H9 (cell line): ENCODE results near the gene TMED7. TPM values are rescaled to one million over a fixed set of nuclear protein-coding genes. Genes with fewer than 3 reads are reported as not detected.

ENCODE experiments used
- DNase-seq: peaks from one replicate; pipeline ENCODE4 v3.0.0-alpha.2; 2017
- H2AFZ ChIP-seq: one replicate; pipeline ENCODE4 v1.6.1; 2013; ENCODE audit warnings: mild to moderate bottlenecking, low read length, control low read depth, moderate library complexity
- H2AK5ac ChIP-seq: 2 replicates; pipeline ENCODE4 v1.6.1; 2013; ENCODE audit warnings: low read length, control low read depth, mixed read lengths; ENCODE audit not compliant: insufficient read length
- H2BK120ac ChIP-seq: one replicate; pipeline ENCODE4 v1.6.1; 2013; ENCODE audit warnings: low read depth, mild to moderate bottlenecking, low read length, control low read depth, inconsistent platforms; ENCODE audit not compliant: poor library complexity, severe bottlenecking
- H2BK12ac ChIP-seq: 2 replicates; pipeline ENCODE4 v1.6.1; 2013; ENCODE audit warnings: low read length, control low read depth, mixed read lengths, low read depth; ENCODE audit not compliant: insufficient read length
- H2BK15ac ChIP-seq: 2 replicates; pipeline ENCODE4 v1.6.1; 2013; ENCODE audit warnings: low read depth, low read length, control low read depth
- H2BK20ac ChIP-seq: one replicate; pipeline ENCODE4 v1.6.1; 2013; ENCODE audit warnings: low read depth, mild to moderate bottlenecking, low read length, control low read depth, inconsistent platforms; ENCODE audit not compliant: poor library complexity, severe bottlenecking
- H2BK5ac ChIP-seq: 2 replicates; pipeline ENCODE4 v1.6.1; 2013; ENCODE audit warnings: low read length, control low read depth, mixed read lengths; ENCODE audit not compliant: insufficient read length
- H3K14ac ChIP-seq: 2 replicates; pipeline ENCODE4 v1.6.1; 2013; ENCODE audit warnings: low read length, control low read depth; ENCODE audit not compliant: insufficient read depth
- H3K18ac ChIP-seq: 2 replicates; pipeline ENCODE4 v1.6.1; 2013; ENCODE audit warnings: low read depth, mild to moderate bottlenecking, mixed read lengths, low read length, control low read depth; ENCODE audit not compliant: insufficient read length
- H3K23ac ChIP-seq: 2 replicates; pipeline ENCODE4 v1.6.1; 2013; ENCODE audit warnings: low read length, control low read depth, mixed read lengths, low read depth; ENCODE audit not compliant: insufficient read length
- H3K23me2 ChIP-seq: 2 replicates; pipeline ENCODE4 v1.6.1; 2013; ENCODE audit warnings: low read depth, mild to moderate bottlenecking, mixed read lengths, low read length, control low read depth; ENCODE audit not compliant: insufficient read length, poor library complexity, severe bottlenecking
- H3K27ac ChIP-seq: 2 replicates; pipeline ENCODE4 v1.5.1; 2013; ENCODE audit warnings: low read length, control low read depth, mixed read lengths, low read depth; ENCODE audit not compliant: insufficient read length
- H3K27me3 ChIP-seq: 2 replicates; pipeline ENCODE4 v1.6.1; 2013; ENCODE audit warnings: low read length, control low read depth, inconsistent platforms; ENCODE audit not compliant: insufficient read depth
- H3K4ac ChIP-seq: 2 replicates; pipeline ENCODE4 v1.6.1; 2013; ENCODE audit warnings: low read depth, mild to moderate bottlenecking, control low read depth, inconsistent platforms, low read length, moderate library complexity
- H3K4me1 ChIP-seq: 2 replicates; pipeline ENCODE4 v1.6.1; 2013; ENCODE audit warnings: low read length, control low read depth, inconsistent platforms; ENCODE audit not compliant: insufficient read depth
- H3K4me2 ChIP-seq: 2 replicates; pipeline ENCODE4 v1.6.1; 2013; ENCODE audit warnings: low read length, control low read depth, mixed read lengths; ENCODE audit not compliant: insufficient read length, insufficient read depth
- H3K56ac ChIP-seq: 2 replicates; pipeline ENCODE4 v1.6.1; 2013; ENCODE audit warnings: low read depth, mild to moderate bottlenecking, mixed read lengths, low read length, control low read depth; ENCODE audit not compliant: insufficient read length
- H3K79me1 ChIP-seq: 2 replicates; pipeline ENCODE4 v1.6.1; 2013; ENCODE audit warnings: low read depth, mild to moderate bottlenecking, moderate library complexity, low read length, control low read depth, inconsistent platforms; ENCODE audit not compliant: insufficient read depth, poor library complexity, severe bottlenecking
- H3K79me2 ChIP-seq: 2 replicates; pipeline ENCODE4 v1.6.1; 2013; ENCODE audit warnings: low read length, control low read depth, inconsistent platforms; ENCODE audit not compliant: insufficient read depth
- H3K9ac ChIP-seq: 2 replicates; pipeline ENCODE4 v1.6.1; 2013; ENCODE audit warnings: low read length, control low read depth, mixed read lengths; ENCODE audit not compliant: insufficient read length; ENCODE audit errors: extremely low read depth
- H3K9me3 ChIP-seq: one replicate; pipeline ENCODE4 v1.6.1; 2013; ENCODE audit warnings: low read depth, low read length, inconsistent platforms; ENCODE audit not compliant: control insufficient read depth
- H3T11ph ChIP-seq: one replicate; pipeline ENCODE4 v1.6.1; 2013; ENCODE audit warnings: mild to moderate bottlenecking, low read length, control low read depth, inconsistent platforms
- H4K20me1 ChIP-seq: one replicate; pipeline ENCODE4 v1.6.1; 2013; ENCODE audit not compliant: control insufficient read depth, insufficient read length, insufficient read depth
- H4K5ac ChIP-seq: 2 replicates; pipeline ENCODE4 v1.6.1; 2013; ENCODE audit warnings: low read depth, mild to moderate bottlenecking, mixed read lengths, low read length, control low read depth; ENCODE audit not compliant: insufficient read length
- H4K8ac ChIP-seq: replicated peaks from 2 replicates; pipeline ENCODE4 v1.6.1; 2013; ENCODE audit warnings: low read length, control low read depth, mixed read lengths, low read depth; ENCODE audit not compliant: insufficient read length
- H4K91ac ChIP-seq: 2 replicates; pipeline ENCODE4 v1.6.1; 2013; ENCODE audit warnings: low read depth, mild to moderate bottlenecking, moderate library complexity, mixed read lengths, low read length, control low read depth; ENCODE audit not compliant: insufficient read length
- H3K27ac Mint-ChIP-seq, 3 experiments: 2 replicates in 2 of 3; 3 replicates in 1 of 3; pipeline ENCODE4 v1.8.0; 2020 to 2021; ENCODE audit warnings: mixed read lengths in 3 of 3, mild to moderate bottlenecking in 1 of 3, moderate library complexity in 1 of 3
- H3K27me3 Mint-ChIP-seq: 2 replicates; pipeline ENCODE4 v1.8.0; 2021; ENCODE audit warnings: low read depth, mild to moderate bottlenecking, moderate library complexity, mixed read lengths
- H3K36me3 Mint-ChIP-seq, 3 experiments: 2 replicates in 2 of 3; 3 replicates in 1 of 3; pipeline ENCODE4 v1.8.0; 2020 to 2021; ENCODE audit warnings: low read depth in 3 of 3, mixed read lengths in 3 of 3; ENCODE audit not compliant: insufficient read depth in 1 of 3
- H3K4me1 Mint-ChIP-seq, 2 experiments: 2 replicates each; pipeline ENCODE4 v1.8.0; 2020; ENCODE audit warnings: mixed read lengths in 2 of 2
- H3K4me3 Mint-ChIP-seq, 2 experiments: 2 replicates in 1 of 2; 3 replicates in 1 of 2; pipeline ENCODE4 v1.8.0; 2020 to 2021; ENCODE audit warnings: mild to moderate bottlenecking in 2 of 2, mixed read lengths in 2 of 2, moderate library complexity in 1 of 2
- H3K9me3 Mint-ChIP-seq, 2 experiments: 2 replicates in 1 of 2; 3 replicates in 1 of 2; pipeline ENCODE4 v1.8.0; 2020; ENCODE audit warnings: mild to moderate bottlenecking in 2 of 2, mixed read lengths in 2 of 2, moderate library complexity in 1 of 2
- CTCF ChIP-seq: fragments of 200-600 bp; sonication (generic); conservative IDR thresholded peaks from 3 replicates; pipeline ENCODE4 v1.8.0; 2021; ENCODE audit warnings: antibody characterized with exemption, mild to moderate bottlenecking
- WGBS: extraction: QIAGEN DNeasy Blood & Tissue Kit; methylation state at CpG from one replicate; pipeline ENCODE4 v1.1.7; 2013; ENCODE audit warnings: missing lambda C conversion rate, low lambda C conversion rate, mixed read lengths; ENCODE audit not compliant: insufficient read length; ENCODE audit errors: extremely low coverage; 5-methylcytosine and 5-hydroxymethylcytosine counted together
- total RNA-seq: library from RNA; stranded (reverse); gene quantifications from 2 replicates; pipeline ENCODE4 v1.2.1, GENCODE V29; 2021

Gene TMED7
- total RNA-seq, 1 experiment from 2014 or later = 68.8 TPM

GRCh38 chr5:115621365-115621900, 4.4 kb downstream of the TMED7 start:
- no peak overlapping the region for H2BK15ac ChIP-seq
- H3K23ac ChIP-seq = no peak overlapping the region
- no peak overlapping the region for H3K14ac ChIP-seq
- no peaks in the 10 kb centered on the region for H4K20me1 ChIP-seq
- no peaks in the 10 kb centered on the region for H3K9me3 ChIP-seq
- no peak overlapping the region for H2BK5ac ChIP-seq
- no peaks in the 10 kb centered on the region; the same call in 1 of the 2 replicates for H3K4me1 ChIP-seq
- WGBS = no CpG with 5 or more reads among the region's 4 CpGs
- H3K27ac ChIP-seq = no peak overlapping the region
- no peak overlapping the region for H3K4me2 ChIP-seq
- Mint-ChIP-seq H3K9me3 (no peaks in the 10 kb centered on the region), H3K27ac (no peak overlapping the region), H3K27me3 (no peaks in the 10 kb centered on the region), H3K4me3 (no peak overlapping the region), H3K4me1 (peaks cover 16 to 17% of the 10 kb centered on the region in 2 experiments), H3K36me3 (peaks cover 7 to 33% (median 25%) of the 10 kb centered on the region in 3 experiments; a peak in 6 of 7 replicates)
- H2BK120ac ChIP-seq = no peak overlapping the region
- H3K27me3 ChIP-seq = no peaks in the 10 kb centered on the region
- no peak overlapping the region for H3K56ac ChIP-seq
- H4K5ac ChIP-seq = no peak overlapping the region
- TF ChIP-seq CTCF = no peak
- H3K23me2 ChIP-seq = peaks cover 2% of the 10 kb centered on the region
- no peak overlapping the region for H2BK20ac ChIP-seq
- no peak overlapping the region for H4K91ac ChIP-seq
- peaks cover 10% of the 10 kb centered on the region for H3K79me1 ChIP-seq
- no peak overlapping the region for H3T11ph ChIP-seq
- DNase-seq = no peak
- H2AFZ ChIP-seq = no peak overlapping the region
- no peak overlapping the region for H3K4ac ChIP-seq
- H3K18ac ChIP-seq = no peak overlapping the region
- H2AK5ac ChIP-seq = no peak overlapping the region
- H4K8ac ChIP-seq = no peak overlapping the region
- no peak overlapping the region for H3K9ac ChIP-seq
- H3K79me2 ChIP-seq = peaks cover 25% of the 10 kb centered on the region; the same call in 1 of the 2 replicates
- H2BK12ac ChIP-seq = no peak overlapping the region
